ENCODE measurements around the gene LORICRIN. TPM values are rescaled to one million over a fixed set of nuclear protein-coding genes. Genes with fewer than 3 reads are reported as not detected.

The LORICRIN gene
- total RNA-seq, 1 donor from 2014 or later: not detected

GRCh38 chr1:153292740-153293479 is 33.4 kb downstream of the LORICRIN start:
- DNase-seq (ENCODE audit: low spot score): no peak
- intact Hi-C loops (cut with DNase I): no loop called here
- ATAC-seq: no peak

- DNase-seq (ENCODE audit: low spot score) (no peak), ATAC-seq (no peak)
- intact Hi-C loops (cut with DNase I): no loop called here
Measured at GRCh38 chr1:153293480-153293775, 33.9 kb downstream of the LORICRIN start.

- no peak for ATAC-seq
- no peak for DNase-seq (ENCODE audit: low spot score)
- intact Hi-C loops (cut with DNase I): no loop called here
Measured at GRCh38 chr1:153293851-153294250, 34.4 kb downstream of the LORICRIN start.

GRCh38 chr1:153302308-153302707 is 42.8 kb downstream of the LORICRIN start:
- DNase-seq (ENCODE audit: low spot score) (no peak), ATAC-seq (no peak)
- intact Hi-C loops (cut with DNase I): no loop called here

- DNase-seq (ENCODE audit: low spot score): no peak
- intact Hi-C loops (cut with DNase I): no loop called here
- no peak for ATAC-seq
Measured at GRCh38 chr1:153305682-153306081, 46.2 kb downstream of the LORICRIN start.

- intact Hi-C loops (cut with DNase I): no loop called here
- DNase-seq (ENCODE audit: low spot score): no peak
Measured at GRCh38 chr1:153306303-153307220, 47.1 kb downstream of the LORICRIN start.

GRCh38 chr1:153307221-153307600 is 47.7 kb downstream of the LORICRIN start:
- no peak for ATAC-seq
- no peak for DNase-seq (ENCODE audit: low spot score)
- intact Hi-C loops (cut with DNase I): no loop called here

More at GRCh38 chr1:153306303-153307220, 47.1 kb downstream of the LORICRIN start:
- no peak for ATAC-seq

GRCh38 chr1:153308540-153308939 is 49.1 kb downstream of the LORICRIN start:
- ATAC-seq (no peak), DNase-seq (ENCODE audit: low spot score) (no peak)
- intact Hi-C loops (cut with DNase I): no loop called here

- DNase-seq (ENCODE audit: low spot score): no peak
- ATAC-seq: no peak
- intact Hi-C loops (cut with DNase I): no loop called here
Measured at GRCh38 chr1:153309441-153309840, 50.0 kb downstream of the LORICRIN start.

- no peak for ATAC-seq
- DNase-seq (ENCODE audit: low spot score): no peak
- intact Hi-C loops (cut with DNase I): no loop called here
Measured at GRCh38 chr1:153310526-153310925, 51.0 kb downstream of the LORICRIN start.

Other genes starting within 250 kb of the LORICRIN start
- gene SPRR1B, start 228.5 kb upstream of the LORICRIN start, total RNA-seq: not detected
- gene SPRR2D, start 218.6 kb upstream of the LORICRIN start, total RNA-seq: not detected
- gene SPRR2A, start 202.2 kb upstream of the LORICRIN start, total RNA-seq: 0.67 TPM
- gene SPRR2B, start 188.1 kb upstream of the LORICRIN start, total RNA-seq: not detected
- not detected for gene SPRR2E, start 165.2 kb upstream of the LORICRIN start, total RNA-seq
- not detected for gene SPRR2F, start 146.2 kb upstream of the LORICRIN start, total RNA-seq
- not detected for gene SPRR2G, start 108.8 kb upstream of the LORICRIN start, total RNA-seq
- not detected for gene LELP1, start 56.3 kb upstream of the LORICRIN start, total RNA-seq
- gene PRR9, start 42.1 kb upstream of the LORICRIN start, total RNA-seq: not detected
- not detected for gene PGLYRP3, start 53.3 kb downstream of the LORICRIN start, total RNA-seq
- gene PGLYRP4, start 89.2 kb downstream of the LORICRIN start, total RNA-seq: not detected
- 225 TPM for gene S100A9, start 98.2 kb downstream of the LORICRIN start, total RNA-seq
- gene S100A12, start 115.9 kb downstream of the LORICRIN start, total RNA-seq: 15.3 TPM
- 192 TPM for gene S100A8, start 131.4 kb downstream of the LORICRIN start, total RNA-seq
- not detected for gene S100A7A, start 156.8 kb downstream of the LORICRIN start, total RNA-seq
- gene S100A7, start 201.0 kb downstream of the LORICRIN start, total RNA-seq: 0.85 TPM

Measured in sciatic nerve (tissue), 2 donors.